Erythroblast (primary cell): Measurements from ENCODE around the gene PIGH.

Experiments
- GATA1 ChIP-seq: IDR thresholded peaks from 2 replicates; pipeline ENCODE4 v1.6.1; 2011; ENCODE audit warnings: low read depth, mild to moderate bottlenecking, control low read depth, low read length, moderate library complexity
- POLR2A ChIP-seq: IDR thresholded peaks from 2 replicates; pipeline ENCODE4 v1.6.1; 2011; ENCODE audit warnings: mild to moderate bottlenecking, low read length

- TF ChIP-seq POLR2A (no peak), GATA1 (no peak)
Measured at GRCh38 chr14:67623114-67623513, 23.0 kb upstream of the PIGH start.
